Glomerular endothelial cell (primary cell): ENCODE measurements around the gene EEF1AKMT2. TPM values are rescaled to one million over a fixed set of nuclear protein-coding genes. Genes with fewer than 3 reads are reported as not detected.

Experiments
- total RNA-seq: library from RNA; depleted of rRNA; stranded (reverse); fragments of >200 nt; gene quantifications from 2 replicates; pipeline ENCODE4 v1.2.3, GENCODE V29; 2015

The EEF1AKMT2 gene
- total RNA-seq, 1 donor from 2014 or later: 13.4 TPM

Other genes with a start within 250 kb of the EEF1AKMT2 start
- 17.0 and 27.2 TPM in 2 replicates for gene FAM53B, start 47.5 kb downstream of the EEF1AKMT2 start, total RNA-seq
- 11.9 and 13.6 TPM in 2 replicates for gene ABRAXAS2, start 9.9 kb upstream of the EEF1AKMT2 start, total RNA-seq
- gene ZRANB1, start 150.2 kb upstream of the EEF1AKMT2 start, total RNA-seq: 12.3 and 14.2 TPM in 2 replicates